ENCODE data around the gene UGT1A3. TPM values are rescaled to one million over a fixed set of nuclear protein-coding genes. Genes with fewer than 3 reads are reported as not detected.

The UGT1A3 gene
- total RNA-seq, 4 donors from 2014 or later, result 0.67 to 1.0 TPM; not detected in 2

GRCh38 chr2:233686928-233687327, 41.9 kb upstream of the UGT1A3 start:
- intact Hi-C loops (cut with DNase I), result no loop called here
- Histone ChIP-seq H3K4me1 (peaks cover 10% of the 10 kb centered on the region in 2 donors), H3K27me3 (no peaks in the 10 kb centered on the region), H3K36me3 (no peaks in the 10 kb centered on the region), H3K4me3 (replicated peaks in 1 of 3) (no peak overlapping the region), H3K9me3 (no peaks in the 10 kb centered on the region), H3K27ac (no peak overlapping the region)
- TF ChIP-seq CTCF (IDR thresholded peaks at IDR 0.05) (no peak), POLR2A (IDR thresholded peaks at IDR 0.05) (no peak)
- 84 to 88% methylated on average over 5 of the region's 5 CpGs for WGBS, 2 donors
- no peak for DNase-seq

GRCh38 chr2:233688341-233688740, 40.5 kb upstream of the UGT1A3 start:
- no peaks in the 10 kb centered on the region for H3K36me3 ChIP-seq
- WGBS, 2 donors, result 86 to 87% methylated on average over 5 of the region's 5 CpGs
- DNase-seq, result no peak
- intact Hi-C loops (cut with DNase I), result no loop called here
- no peaks in the 10 kb centered on the region for H3K9me3 ChIP-seq
- H3K27ac ChIP-seq, result no peak overlapping the region
- peaks cover 10 to 16% of the 10 kb centered on the region in 2 donors for H3K4me1 ChIP-seq
- no peaks in the 10 kb centered on the region for H3K27me3 ChIP-seq
- H3K4me3 ChIP-seq (replicated peaks in 1 of 3), result no peak overlapping the region
- TF ChIP-seq CTCF (IDR thresholded peaks at IDR 0.05) (no peak), POLR2A (IDR thresholded peaks at IDR 0.05) (no peak)

- intact Hi-C loops (cut with DNase I), result no loop called here
- Histone ChIP-seq H3K36me3 (no peaks in the 10 kb centered on the region), H3K27ac (no peak overlapping the region), H3K4me3 (replicated peaks in 1 of 3) (no peak overlapping the region), H3K27me3 (no peaks in the 10 kb centered on the region), H3K4me1 (peaks cover 10 to 23% of the 10 kb centered on the region in 2 donors), H3K9me3 (no peaks in the 10 kb centered on the region)
- no peak for DNase-seq
- TF ChIP-seq POLR2A (IDR thresholded peaks at IDR 0.05) (no peak), CTCF (IDR thresholded peaks at IDR 0.05) (no peak)
Observed at GRCh38 chr2:233689031-233689430, 39.8 kb upstream of the UGT1A3 start.

GRCh38 chr2:233689501-233689900, 39.3 kb upstream of the UGT1A3 start:
- TF ChIP-seq POLR2A (IDR thresholded peaks at IDR 0.05) (no peak), CTCF (IDR thresholded peaks at IDR 0.05) (no peak)
- WGBS, 2 donors, result 26 to 35% methylated on average over 3 of the region's 3 CpGs
- H3K27me3 ChIP-seq, result no peaks in the 10 kb centered on the region

GRCh38 chr2:233690444-233690843, 38.4 kb upstream of the UGT1A3 start:
- intact Hi-C loops (cut with DNase I), result no loop called here
- 35 to 42% methylated on average over 4 of the region's 4 CpGs for WGBS, 2 donors

More at GRCh38 chr2:233689501-233689900, 39.3 kb upstream of the UGT1A3 start:
- H3K4me1 ChIP-seq, result peaks cover 10 to 28% of the 10 kb centered on the region in 2 donors
- no peaks in the 10 kb centered on the region for H3K9me3 ChIP-seq
- no peak overlapping the region for H3K27ac ChIP-seq
- no peaks in the 10 kb centered on the region for H3K36me3 ChIP-seq
- no peak for DNase-seq
- intact Hi-C loops (cut with DNase I), result no loop called here
- no peak overlapping the region for H3K4me3 ChIP-seq (replicated peaks in 1 of 3)

More at GRCh38 chr2:233690444-233690843, 38.4 kb upstream of the UGT1A3 start:
- H3K27ac ChIP-seq, result peak overlapping the region in 1 of 3 donors; percentile 33
- peaks cover 10 to 28% of the 10 kb centered on the region in 2 donors for H3K4me1 ChIP-seq
- no peaks in the 10 kb centered on the region for H3K27me3 ChIP-seq
- TF ChIP-seq POLR2A (IDR thresholded peaks at IDR 0.05), result no peak
- no peak for TF ChIP-seq CTCF (IDR thresholded peaks at IDR 0.05)
- H3K9me3 ChIP-seq, result no peaks in the 10 kb centered on the region
- peak; percentile 63 to 75 for DNase-seq
- no peak overlapping the region for H3K4me3 ChIP-seq (replicated peaks in 1 of 3)
- no peaks in the 10 kb centered on the region for H3K36me3 ChIP-seq

Measured in thyroid gland (tissue), 4 donors.